Fibroblast of the aortic adventitia (primary cell): ENCODE results near the gene FRY. TPM values are rescaled to one million over a fixed set of nuclear protein-coding genes. Genes with fewer than 3 reads are reported as not detected.

Experiments used
- DNase-seq: peaks from one replicate; pipeline ENCODE4 v3.0.0-alpha.2; 2010; ENCODE audit warnings: low read depth
- H3K4me3 ChIP-seq: 2 replicates; pipeline ENCODE4 v1.5.1; 2011; ENCODE audit warnings: low read depth, mild to moderate bottlenecking, control low read depth, low read length, moderate library complexity
- CTCF ChIP-seq: IDR thresholded peaks from 2 replicates; pipeline ENCODE4 v1.5.1; 2011; ENCODE audit warnings: mild to moderate bottlenecking, low read length, control low read depth, inconsistent platforms; ENCODE audit not compliant: insufficient read depth
- total RNA-seq: library from RNA; depleted of rRNA; stranded (reverse); fragments of >200 nt; gene quantifications from 2 replicates; pipeline ENCODE4 v1.2.3, GENCODE V29; 2012; ENCODE audit warnings: low replicate concordance

The FRY gene
- total RNA-seq, 1 donor: 4.3 TPM

GRCh38 chr13:32151240-32151639 lies 119.7 kb downstream of the FRY start:
- DNase-seq: no peak
- no peak for TF ChIP-seq CTCF
- H3K4me3 ChIP-seq: no peak overlapping the region

DNA sequence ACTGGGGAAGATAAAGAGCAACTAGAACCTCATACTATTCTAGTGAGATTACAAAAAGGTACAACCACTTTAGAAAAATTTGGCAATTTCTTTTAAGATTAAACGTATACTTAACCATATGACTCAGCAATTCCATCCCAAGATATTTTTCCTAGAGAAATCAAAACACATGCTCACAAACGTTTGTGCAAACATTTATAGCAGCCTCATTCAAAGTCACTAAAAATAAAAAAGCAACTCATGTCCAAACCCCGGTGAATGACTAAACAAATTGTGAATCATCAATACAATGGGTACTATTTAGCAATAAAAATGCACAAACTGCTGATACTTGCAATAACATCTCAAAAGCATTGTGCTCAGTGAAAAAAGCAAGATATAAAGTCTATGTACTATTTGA lies 121.5 kb downstream of the FRY start:
- H3K4me3 ChIP-seq: no peak overlapping the region
- peak; percentile 88 for DNase-seq
- TF ChIP-seq CTCF: no peak

GRCh38 chr13:32159137-32159869 lies 127.7 kb downstream of the FRY start:
- DNase-seq: peak; percentile 52

GRCh38 chr13:32162395-32163005 lies 130.9 kb downstream of the FRY start:
- no peak for TF ChIP-seq CTCF
- no peak overlapping the region for H3K4me3 ChIP-seq
- DNase-seq: no peak

More at GRCh38 chr13:32159137-32159869, 127.7 kb downstream of the FRY start:
- no peak overlapping the region for H3K4me3 ChIP-seq
- no peak for TF ChIP-seq CTCF

GRCh38 chr13:32164622-32165268 lies 133.2 kb downstream of the FRY start:
- peak; percentile 74 for TF ChIP-seq CTCF
- DNase-seq: peak; percentile 77
- no peak overlapping the region for H3K4me3 ChIP-seq

DNA sequence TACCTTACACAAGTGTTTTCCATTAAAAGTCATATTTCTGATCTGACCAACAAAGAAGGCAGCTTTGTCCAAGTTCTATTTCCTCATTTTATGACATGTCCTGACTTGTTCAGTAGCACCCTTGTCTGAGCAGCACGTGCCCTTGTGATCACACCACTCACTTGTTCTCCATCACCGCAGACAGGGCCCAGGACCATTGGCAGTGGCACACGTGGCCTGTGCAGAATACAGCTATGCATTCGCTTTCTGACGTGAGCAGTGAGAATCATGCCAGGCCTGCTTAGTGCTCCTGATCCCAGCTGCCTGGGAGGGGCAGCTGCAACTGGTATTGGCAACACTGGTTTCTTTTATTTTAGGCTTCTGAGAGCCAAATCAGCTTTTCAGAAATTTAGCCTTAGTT lies 134.2 kb downstream of the FRY start:
- no peak for TF ChIP-seq CTCF
- no peak overlapping the region for H3K4me3 ChIP-seq
- peak; percentile 13 for DNase-seq
